ENCODE results near the gene TM7SF2. TPM values are rescaled to one million over a fixed set of nuclear protein-coding genes. Genes with fewer than 3 reads are reported as not detected.

TM7SF2 gene
- total and polyA plus RNA-seq, 2 donors (not counting 1 experiment from before 2014, with no cell fraction given), result 23.9 to 28.5 TPM

DNA sequence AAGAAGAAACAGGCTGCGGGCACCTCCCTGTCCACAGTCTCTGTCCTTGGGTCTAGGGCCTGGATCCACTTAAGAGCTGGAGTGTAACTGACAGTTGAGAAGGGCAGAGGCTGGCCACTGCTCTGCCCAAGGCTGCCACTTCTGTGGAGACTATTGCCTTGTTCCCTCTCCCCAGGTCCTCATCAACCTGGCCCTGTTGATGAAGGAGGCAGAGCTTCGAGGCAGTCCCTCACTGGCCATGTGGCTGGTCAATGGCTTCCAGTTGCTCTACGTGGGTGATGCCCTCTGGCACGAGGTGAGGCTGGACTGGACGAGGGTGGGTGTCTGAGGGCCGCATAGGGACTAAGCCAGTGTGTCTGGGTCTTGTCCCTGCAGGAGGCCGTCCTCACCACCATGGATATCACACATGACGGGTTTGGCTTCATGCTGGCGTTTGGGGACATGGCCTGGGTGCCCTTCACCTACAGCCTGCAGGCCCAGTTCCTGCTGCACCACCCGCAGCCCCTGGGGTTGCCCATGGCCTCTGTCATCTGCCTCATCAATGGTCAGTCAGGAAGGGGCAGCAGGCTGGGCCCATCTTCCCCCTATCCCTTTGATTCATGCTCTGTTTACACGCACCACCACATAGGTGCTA is 3.0 kb downstream of the TM7SF2 start:
- no peak overlapping the region for H3K4me2 ChIP-seq (replicated peaks; ENCODE audit: low read depth, low read length, poor library complexity, severe bottlenecking)
- no peak for TF ChIP-seq EZH2 (IDR thresholded peaks at IDR 0.05; ENCODE audit: borderline replicate concordance, insufficient read depth, low read depth, low read length, poor library complexity, severe bottlenecking)
- no peak for TF ChIP-seq CTCF (IDR thresholded peaks at IDR 0.05)
- ATAC-seq (ENCODE audit: low read depth) (no peak), DNase-seq (no peak)
- H3K27me3 ChIP-seq (replicated peaks in 1 of 4; ENCODE audit: control extremely low read depth in 1 of 4, control insufficient read depth in 3 of 4, insufficient read depth in 4 of 4, low read length in 3 of 4), result no peaks in the 10 kb centered on the region
- H3K9ac ChIP-seq (ENCODE audit: low read length), result no peak overlapping the region
- H3K9me3 ChIP-seq (ENCODE audit: control extremely low read depth in 1 of 3, control insufficient read depth in 2 of 3, insufficient read depth in 1 of 3, low read length in 2 of 3), result no peaks in the 10 kb centered on the region
- no peaks in the 10 kb centered on the region for H3K27me3 Mint-ChIP-seq
- POLR2A ChIA-PET, result interaction anchor here (0.6 to 1.5 kb wide), 2 partner anchors 8 to 67 kb away, joined by 3 to 7 read pairs; partner anchors contain the start of gene CAPN1
- H4K20me1 ChIP-seq (ENCODE audit: control insufficient read depth, insufficient read depth, low read length, poor library complexity, severe bottlenecking), result peaks cover 46% of the 10 kb centered on the region
- H3K27ac ChIP-seq (ENCODE audit: low read length in 2 of 2), result no peak overlapping the region
- 99% methylated on average over 11 of the region's 11 CpGs for WGBS (ENCODE audit: insufficient coverage)
- peak overlapping the region; percentile 32 for H3K27ac Mint-ChIP-seq
- intact Hi-C loops (cut with micrococcal nuclease), result loop anchor here (5.0 to 10.0 kb wide), 5 partner anchors 148 to 500 kb away; partner anchors contain the start of genes ATG2A, MAP3K11, PCNX3 and POLA2
- H2AFZ ChIP-seq (ENCODE audit: insufficient read depth, low read depth, low read length, poor library complexity, severe bottlenecking), result no peak overlapping the region
- no peak overlapping the region for H3K4me3 ChIP-seq (ENCODE audit: control extremely low read depth in 1 of 5, extremely low read depth in 1 of 5, insufficient read depth in 1 of 5, low read depth in 2 of 5, low read length in 4 of 5)
- peaks cover 56% of the 10 kb centered on the region for H3K79me2 ChIP-seq (ENCODE audit: control insufficient read depth, insufficient read depth, low read length)
- peaks cover 32 to 66% of the 10 kb centered on the region in 2 donors for H3K4me1 ChIP-seq (ENCODE audit: control insufficient read depth in 2 of 2, insufficient read depth in 2 of 2, low read length in 2 of 2)
- peaks cover 0 to 29% of the 10 kb centered on the region in 2 experiments for H3K36me3 ChIP-seq (replicated peaks in 1 of 2; ENCODE audit: control extremely low read depth in 1 of 2, control insufficient read depth in 1 of 2, extremely low read depth in 1 of 2, insufficient read depth in 2 of 2, low read length in 1 of 2)
- peak overlapping the region; percentile 89 for H3K4me3 Mint-ChIP-seq
- CTCF ChIA-PET, result interaction anchor here (4.6 to 7.7 kb wide), 3 partner anchors 12 to 66 kb away, joined by 20 to 118 read pairs (median 96); partner anchors contain the start of genes CAPN1 and VPS51
- no peaks in the 10 kb centered on the region for H3K9me3 Mint-ChIP-seq (ENCODE audit: insufficient read depth)
- H3K4me1 Mint-ChIP-seq, result peaks cover 68% of the 10 kb centered on the region
